Brain microvascular endothelial cell (primary cell): Measurements from ENCODE around the gene SLC25A34.

ENCODE experiments used
- DNase-seq: peaks from one replicate; pipeline ENCODE4 v3.0.0-alpha.2; 2020
- H3K27ac ChIP-seq: fragments of 250-450 bp; sonication (Bioruptor Pico); 2 replicates; pipeline ENCODE4 v1.5.1; 2020; ENCODE audit warnings: mild to moderate bottlenecking, moderate library complexity
- H3K27me3 ChIP-seq: fragments of 250-450 bp; sonication (Bioruptor Pico); replicated peaks from 2 replicates; pipeline ENCODE4 v1.5.1; 2020; ENCODE audit warnings: mild to moderate bottlenecking
- H3K36me3 ChIP-seq: fragments of 250-450 bp; sonication (Bioruptor Pico); replicated peaks from 2 replicates; pipeline ENCODE4 v1.5.1; 2020; ENCODE audit warnings: mild to moderate bottlenecking
- H3K4me3 ChIP-seq: 2 replicates; pipeline ENCODE4 v1.5.1; 2011; ENCODE audit warnings: low read depth, mild to moderate bottlenecking, control low read depth, low read length, moderate library complexity
- CTCF ChIP-seq: IDR thresholded peaks from 2 replicates; pipeline ENCODE4 v1.5.1; 2011; ENCODE audit warnings: low read depth, mild to moderate bottlenecking, moderate library complexity, low read length, control low read depth, inconsistent platforms; ENCODE audit errors: missing control alignments
- in situ Hi-C: cut with HindIII; loops from 2 replicates; pipeline ENCODE4 v1.10.0; 2017; ENCODE audit warnings: low sequenced_read_pairs, low pct_ligation_motif_present

Gene SLC25A34

GRCh38 chr1:15747378-15747777 lies 11.3 kb downstream of the SLC25A34 start:
- in situ Hi-C loops: no loop called here
- Histone ChIP-seq H3K4me3 (no peak overlapping the region), H3K36me3 (no peaks in the 10 kb centered on the region), H3K27ac (no peak overlapping the region), H3K27me3 (no peaks in the 10 kb centered on the region)
- DNase-seq: no peak
- no peak for TF ChIP-seq CTCF

GRCh38 chr1:15748264-15748663 lies 12.2 kb downstream of the SLC25A34 start:
- no peak for TF ChIP-seq CTCF
- no peak overlapping the region for H3K4me3 ChIP-seq
- no peak for DNase-seq
- H3K27me3 ChIP-seq: no peaks in the 10 kb centered on the region
- no peak overlapping the region for H3K27ac ChIP-seq
- in situ Hi-C loops: no loop called here
- no peaks in the 10 kb centered on the region for H3K36me3 ChIP-seq

GRCh38 chr1:15748690-15749398 lies 12.8 kb downstream of the SLC25A34 start:
- H3K36me3 ChIP-seq: no peaks in the 10 kb centered on the region
- no peaks in the 10 kb centered on the region for H3K27me3 ChIP-seq
- H3K27ac ChIP-seq: no peak overlapping the region
- DNase-seq: no peak
- no peak for TF ChIP-seq CTCF
- no peak overlapping the region for H3K4me3 ChIP-seq
- in situ Hi-C loops: no loop called here

GRCh38 chr1:15749399-15750291 lies 13.6 kb downstream of the SLC25A34 start:
- no peaks in the 10 kb centered on the region for H3K27me3 ChIP-seq
- no peak for TF ChIP-seq CTCF
- no peak for DNase-seq
- no peaks in the 10 kb centered on the region for H3K36me3 ChIP-seq
- in situ Hi-C loops: no loop called here
- no peak overlapping the region for H3K4me3 ChIP-seq
- H3K27ac ChIP-seq: no peak overlapping the region

- in situ Hi-C loops: no loop called here
- Histone ChIP-seq H3K36me3 (no peaks in the 10 kb centered on the region), H3K27me3 (no peaks in the 10 kb centered on the region), H3K27ac (no peak overlapping the region), H3K4me3 (no peak overlapping the region)
- no peak for TF ChIP-seq CTCF
- DNase-seq: no peak
These were observed 14.9 kb downstream of the SLC25A34 start for GRCh38 chr1:15750924-15751323.
